Limb (tissue), 2 donors: ENCODE measurements around the gene LAPTM5.

Experiments used
- DNase-seq, 2 donors: peaks; one replicate each; pipeline ENCODE4 v3.0.0-alpha.2; 2016; ENCODE audit errors: extremely low spot score in 2 of 2

LAPTM5 gene

GRCh38 chr1:30698401-30698981, 59.1 kb downstream of the LAPTM5 start:
- DNase-seq: peak in 1 of 2 donors; percentile 45

- peak in 1 of 2 donors; percentile 31 for DNase-seq
These were observed 59.8 kb downstream of the LAPTM5 start for GRCh38 chr1:30697571-30698376.

- peak in 1 of 2 donors; percentile 30 for DNase-seq
These were observed 60.7 kb downstream of the LAPTM5 start for GRCh38 chr1:30696831-30697230.

- DNase-seq: peak in 1 of 2 donors; percentile 41
These were observed 62.1 kb downstream of the LAPTM5 start for GRCh38 chr1:30695439-30695841.

GRCh38 chr1:30694280-30695175, 63.0 kb downstream of the LAPTM5 start:
- DNase-seq: peak in 1 of 2 donors; percentile 26

GRCh38 chr1:30693822-30694221, 63.8 kb downstream of the LAPTM5 start:
- DNase-seq: no peak

- peak in 1 of 2 donors; percentile 23 for DNase-seq
These were observed 64.2 kb downstream of the LAPTM5 start for GRCh38 chr1:30693366-30693765.

- peak in 1 of 2 donors; percentile 14 for DNase-seq
These were observed 64.6 kb downstream of the LAPTM5 start for GRCh38 chr1:30692948-30693301.

GRCh38 chr1:30692201-30692947, 65.2 kb downstream of the LAPTM5 start:
- DNase-seq: peak in 1 of 2 donors; percentile 25

GRCh38 chr1:30691480-30691879, 66.1 kb downstream of the LAPTM5 start:
- peak in 1 of 2 donors; percentile 21 for DNase-seq

GRCh38 chr1:30689901-30690645, 67.5 kb downstream of the LAPTM5 start:
- peak in 1 of 2 donors; percentile 16 for DNase-seq

- peak in 1 of 2 donors; percentile 27 for DNase-seq
These were observed 68.4 kb downstream of the LAPTM5 start for GRCh38 chr1:30688920-30689794.

- peak in 1 of 2 donors; percentile 14 for DNase-seq
These were observed 69.1 kb downstream of the LAPTM5 start for GRCh38 chr1:30688516-30688915.

- DNase-seq: peak in 1 of 2 donors; percentile 3
These were observed 69.7 kb downstream of the LAPTM5 start for GRCh38 chr1:30687886-30688285.

GRCh38 chr1:30686236-30686935, 71.2 kb downstream of the LAPTM5 start:
- DNase-seq: peak in 1 of 2 donors; percentile 21

GRCh38 chr1:30685796-30686165, 71.8 kb downstream of the LAPTM5 start:
- no peak for DNase-seq

- DNase-seq: peak in 1 of 2 donors; percentile 71
These were observed 72.4 kb downstream of the LAPTM5 start for GRCh38 chr1:30684881-30685795.

GRCh38 chr1:30684259-30684658, 73.3 kb downstream of the LAPTM5 start:
- DNase-seq: peak in 1 of 2 donors; percentile 17
